Mesenchymal stem cell (in vitro differentiated cells and primary cell): ENCODE results near the gene HYI.

Experiments
- DNase-seq: peaks from one replicate; pipeline ENCODE4 v3.0.0-alpha.2; 2013
- H2AFZ ChIP-seq: one replicate; pipeline ENCODE4 v1.6.1; 2013; ENCODE audit warnings: low read depth, mild to moderate bottlenecking, control low read depth, inconsistent platforms, low read length, moderate library complexity
- H2AK5ac ChIP-seq: 2 replicates; pipeline ENCODE4 v1.6.1; 2013; ENCODE audit warnings: low read length, moderate library complexity, mild to moderate bottlenecking, inconsistent platforms; ENCODE audit not compliant: severe bottlenecking
- H2BK120ac ChIP-seq: one replicate; pipeline ENCODE4 v1.6.1; 2013; ENCODE audit warnings: low read depth, mild to moderate bottlenecking, inconsistent platforms, low read length, moderate library complexity
- H2BK12ac ChIP-seq, 2 experiments: one replicate each; pipeline ENCODE4 v1.6.1; 2013; ENCODE audit warnings: inconsistent platforms in 2 of 2, low read length in 2 of 2, mild to moderate bottlenecking in 2 of 2, moderate library complexity in 2 of 2, control low read depth in 1 of 2
- H2BK15ac ChIP-seq: one replicate; pipeline ENCODE4 v1.6.1; 2013; ENCODE audit warnings: mild to moderate bottlenecking, low read depth, inconsistent platforms; ENCODE audit not compliant: poor library complexity, severe bottlenecking
- H2BK5ac ChIP-seq: 2 replicates; pipeline ENCODE4 v1.6.1; 2013; ENCODE audit warnings: low read depth, mild to moderate bottlenecking, low read length, control low read depth, inconsistent platforms; ENCODE audit not compliant: poor library complexity, severe bottlenecking
- H3K14ac ChIP-seq, 2 experiments: one replicate each; pipeline ENCODE4 v1.6.1; 2013; ENCODE audit warnings: inconsistent platforms in 2 of 2, low read length in 2 of 2, control low read depth in 1 of 2, mild to moderate bottlenecking in 1 of 2, moderate library complexity in 1 of 2
- H3K18ac ChIP-seq, 2 experiments: one replicate each; pipeline ENCODE4 v1.6.1; 2013; ENCODE audit warnings: inconsistent platforms in 2 of 2, low read length in 2 of 2, control low read depth in 1 of 2, low read depth in 1 of 2, mild to moderate bottlenecking in 1 of 2
- H3K23ac ChIP-seq, 2 experiments: one replicate each; pipeline ENCODE4 v1.6.1; 2013; ENCODE audit warnings: inconsistent platforms in 2 of 2, low read length in 2 of 2, mild to moderate bottlenecking in 2 of 2, moderate library complexity in 2 of 2, control low read depth in 1 of 2
- H3K27ac ChIP-seq: 2 replicates; pipeline ENCODE4 v1.5.1; 2013; ENCODE audit warnings: mild to moderate bottlenecking, moderate library complexity, low read length, control low read depth, inconsistent platforms; ENCODE audit not compliant: poor library complexity, severe bottlenecking
- H3K27me3 ChIP-seq, 2 experiments: 2 replicates each; pipeline versions ENCODE4 v1.6.1 to v1.7.0; 2013; ENCODE audit warnings: low read length in 2 of 2, mild to moderate bottlenecking in 2 of 2, moderate library complexity in 2 of 2, control low read depth in 1 of 2, inconsistent platforms in 1 of 2; ENCODE audit not compliant: control insufficient read depth in 1 of 2, insufficient read depth in 1 of 2
- H3K36me3 ChIP-seq, 2 experiments: 2 replicates each; pipeline versions ENCODE4 v1.6.1 to v1.7.0; 2013; ENCODE audit warnings: low read length in 2 of 2, control low read depth in 1 of 2, inconsistent platforms in 1 of 2, low read depth in 1 of 2, mild to moderate bottlenecking in 1 of 2; ENCODE audit not compliant: insufficient read depth in 2 of 2, control insufficient read depth in 1 of 2
- H3K4ac ChIP-seq, 2 experiments: one replicate each; pipeline ENCODE4 v1.6.1; 2013; ENCODE audit warnings: inconsistent platforms in 2 of 2, low read length in 2 of 2, mild to moderate bottlenecking in 2 of 2, moderate library complexity in 2 of 2, control low read depth in 1 of 2, low read depth in 1 of 2
- H3K4me1 ChIP-seq: 2 replicates; pipeline ENCODE4 v1.6.1; 2013; ENCODE audit warnings: low read depth, low read length, control low read depth; ENCODE audit not compliant: control insufficient read depth, insufficient read depth
- H3K4me2 ChIP-seq: 2 replicates; pipeline ENCODE4 v1.6.1; 2013; ENCODE audit warnings: low read length, mild to moderate bottlenecking, inconsistent platforms; ENCODE audit not compliant: poor library complexity, severe bottlenecking
- H3K4me3 ChIP-seq, 2 experiments: 2 replicates each; pipeline versions ENCODE4 v1.5.1 to v1.7.0; 2013; ENCODE audit warnings: low read length in 2 of 2, mild to moderate bottlenecking in 2 of 2, control low read depth in 1 of 2, low read depth in 1 of 2; ENCODE audit not compliant: insufficient read depth in 1 of 2
- H3K79me1 ChIP-seq: replicated peaks from 2 replicates; pipeline ENCODE4 v1.6.1; 2013; ENCODE audit warnings: mild to moderate bottlenecking, control low read depth, low read length, inconsistent platforms; ENCODE audit not compliant: poor library complexity, severe bottlenecking
- H3K9ac ChIP-seq: 2 replicates; pipeline ENCODE4 v1.7.0; 2013; ENCODE audit warnings: mild to moderate bottlenecking, low read length, moderate library complexity
- H3K9me3 ChIP-seq: 2 replicates; pipeline ENCODE4 v1.7.0; 2013; ENCODE audit warnings: mild to moderate bottlenecking, low read length; ENCODE audit not compliant: control insufficient read depth
- H4K8ac ChIP-seq: one replicate; pipeline ENCODE4 v1.6.1; 2013; ENCODE audit warnings: inconsistent platforms, mild to moderate bottlenecking, low read length, moderate library complexity
- H4K91ac ChIP-seq: one replicate; pipeline ENCODE4 v1.6.1; 2013; ENCODE audit warnings: mild to moderate bottlenecking, low read length, inconsistent platforms
- WGBS: methylation state at CpG from one replicate; pipeline ENCODE4 v1.1.7; 2013; ENCODE audit warnings: mixed read lengths; 5-methylcytosine and 5-hydroxymethylcytosine counted together

Gene HYI

DNA sequence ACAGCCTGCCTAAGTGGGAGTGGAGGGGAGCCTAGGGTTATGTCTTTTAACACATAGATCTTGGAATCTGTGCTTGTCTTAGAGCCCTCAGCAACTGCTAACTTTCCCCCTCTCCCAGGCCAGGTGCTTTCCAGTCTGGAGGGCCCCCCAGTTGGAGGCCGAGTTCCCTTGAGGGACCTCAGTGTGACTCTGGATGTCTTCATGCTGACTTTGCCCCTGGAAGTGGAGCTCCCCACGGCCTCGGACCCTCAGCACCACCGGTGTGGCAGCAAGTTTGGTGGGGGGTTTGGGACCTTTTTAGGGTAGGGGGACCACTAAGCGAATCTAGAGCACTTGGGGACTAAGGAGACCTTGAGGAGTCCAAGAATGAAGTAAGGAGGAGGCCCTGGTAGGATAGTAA, 22.9 kb downstream of the HYI start:
- Histone ChIP-seq H3K4me3 (no peak overlapping the region), H3K14ac (no peak overlapping the region), H2AFZ (no peak overlapping the region), H3K27me3 (no peaks in the 10 kb centered on the region), H3K9ac (no peak overlapping the region), H2BK12ac (no peak overlapping the region), H2BK15ac (no peak overlapping the region), H3K36me3 (peaks cover 91 to 94% of the 10 kb centered on the region in 2 experiments), H4K8ac (no peak overlapping the region), H4K91ac (no peak overlapping the region), H2BK120ac (no peak overlapping the region), H3K4ac (no peak overlapping the region), H3K9me3 (no peaks in the 10 kb centered on the region), H3K4me1 (no peaks in the 10 kb centered on the region), H3K18ac (no peak overlapping the region), H2BK5ac (no peak overlapping the region), H3K4me2 (no peak overlapping the region), H3K79me1 (no peaks in the 10 kb centered on the region), H3K23ac (no peak overlapping the region), H3K27ac (no peak overlapping the region), H2AK5ac (no peak overlapping the region)
- 93% methylated on average over 5 of the region's 5 CpGs for whole genome bisulfite sequencing
- DNase-seq: no peak

- no peak overlapping the region for H3K23ac ChIP-seq
- no peak overlapping the region for H3K9ac ChIP-seq
- H3K18ac ChIP-seq: no peak overlapping the region
- no peak for DNase-seq
- H3K27me3 ChIP-seq: no peaks in the 10 kb centered on the region
- no peak overlapping the region for H3K4ac ChIP-seq
- no peak overlapping the region for H4K8ac ChIP-seq
- H2BK5ac ChIP-seq: no peak overlapping the region
- peaks cover 97 to 100% of the 10 kb centered on the region in 2 experiments for H3K36me3 ChIP-seq
- H3K4me3 ChIP-seq: peak overlapping the region in 1 of 2 experiments; percentile 26
- no peak overlapping the region for H4K91ac ChIP-seq
- 95% methylated on average over 9 of the region's 9 CpGs for WGBS
- peaks cover under 1% of the 10 kb centered on the region for H3K79me1 ChIP-seq
- no peak overlapping the region for H2AFZ ChIP-seq
- H3K9me3 ChIP-seq: no peaks in the 10 kb centered on the region
- H2BK12ac ChIP-seq: no peak overlapping the region
- no peak overlapping the region for H3K27ac ChIP-seq
- H2BK120ac ChIP-seq: no peak overlapping the region
- H2BK15ac ChIP-seq: no peak overlapping the region
- no peaks in the 10 kb centered on the region for H3K4me1 ChIP-seq
- H3K14ac ChIP-seq: no peak overlapping the region
- H2AK5ac ChIP-seq: no peak overlapping the region
- no peak overlapping the region for H3K4me2 ChIP-seq
Measured at GRCh38 chr1:43427941-43428340, 25.8 kb downstream of the HYI start.

- no peak for DNase-seq
- no peak overlapping the region for H3K23ac ChIP-seq
- no peak overlapping the region for H2BK5ac ChIP-seq
- no peak overlapping the region for H3K18ac ChIP-seq
- H2AK5ac ChIP-seq: no peak overlapping the region
- no peaks in the 10 kb centered on the region for H3K9me3 ChIP-seq
- no peak overlapping the region for H2BK120ac ChIP-seq
- no peak overlapping the region for H2AFZ ChIP-seq
- H3K79me1 ChIP-seq: peaks cover 4% of the 10 kb centered on the region
- WGBS: 98% methylated on average over 14 of the region's 14 CpGs
- H2BK12ac ChIP-seq: no peak overlapping the region
- H3K14ac ChIP-seq: no peak overlapping the region
- no peak overlapping the region for H4K8ac ChIP-seq
- no peaks in the 10 kb centered on the region for H3K4me1 ChIP-seq
- peaks cover 97 to 100% of the 10 kb centered on the region in 2 experiments for H3K36me3 ChIP-seq
- no peak overlapping the region for H2BK15ac ChIP-seq
- H3K4ac ChIP-seq: no peak overlapping the region
- H3K9ac ChIP-seq: no peak overlapping the region
- no peak overlapping the region for H3K4me2 ChIP-seq
- H3K27ac ChIP-seq: no peak overlapping the region
- H4K91ac ChIP-seq: no peak overlapping the region
- no peak overlapping the region for H3K4me3 ChIP-seq
- H3K27me3 ChIP-seq: no peaks in the 10 kb centered on the region
Measured at GRCh38 chr1:43427524-43427923, 26.2 kb downstream of the HYI start.

DNA sequence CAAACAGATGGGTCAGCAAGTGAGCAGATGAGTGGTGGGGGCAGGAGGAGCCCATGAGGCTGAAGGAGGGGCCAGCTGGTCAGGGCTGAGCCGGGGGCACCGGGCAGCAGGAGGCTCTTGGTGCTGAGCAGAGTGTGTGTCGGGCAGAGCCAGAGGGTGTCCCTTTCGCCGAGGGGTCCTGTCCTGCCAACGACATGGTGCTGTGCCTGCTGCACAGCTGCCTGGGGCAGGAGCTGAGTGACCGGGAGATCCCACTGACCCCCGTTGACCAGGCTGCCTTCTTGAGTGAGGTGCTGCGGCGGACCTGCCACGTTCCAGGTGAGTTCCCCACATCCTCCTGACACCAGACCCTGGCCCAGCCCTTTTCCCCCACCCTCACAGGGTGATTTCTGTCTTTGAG, 27.5 kb downstream of the HYI start:
- WGBS: 91% methylated on average over 11 of the region's 11 CpGs
- DNase-seq: no peak

More for the DNA sequence above, 27.5 kb downstream of the HYI start:
- H3K9ac ChIP-seq: no peak overlapping the region
- H3K27me3 ChIP-seq: no peaks in the 10 kb centered on the region
- no peak overlapping the region for H4K91ac ChIP-seq
- no peak overlapping the region for H3K4me2 ChIP-seq
- H3K23ac ChIP-seq: no peak overlapping the region
- peaks cover 4% of the 10 kb centered on the region for H3K79me1 ChIP-seq
- no peak overlapping the region for H2BK120ac ChIP-seq
- H3K4me1 ChIP-seq: no peaks in the 10 kb centered on the region
- no peak overlapping the region for H3K18ac ChIP-seq
- no peak overlapping the region for H2BK15ac ChIP-seq
- peaks cover 97 to 98% of the 10 kb centered on the region in 2 experiments for H3K36me3 ChIP-seq
- no peak overlapping the region for H2BK12ac ChIP-seq
- no peak overlapping the region for H2AK5ac ChIP-seq
- H2AFZ ChIP-seq: no peak overlapping the region
- no peak overlapping the region for H3K4ac ChIP-seq
- no peak overlapping the region for H3K14ac ChIP-seq
- no peak overlapping the region for H4K8ac ChIP-seq
- H3K27ac ChIP-seq: no peak overlapping the region
- no peaks in the 10 kb centered on the region for H3K9me3 ChIP-seq
- no peak overlapping the region for H3K4me3 ChIP-seq
- H2BK5ac ChIP-seq: no peak overlapping the region
